Keratinocyte (primary cell): ENCODE results near the gene HIGD1C. TPM values are rescaled to one million over a fixed set of nuclear protein-coding genes. Genes with fewer than 3 reads are reported as not detected.

Experiments
- DNase-seq: peaks from one replicate; pipeline ENCODE4 v3.0.0-alpha.2; 2011; ENCODE audit warnings: low read depth, missing footprints, low spot score
- FAIRE-seq: peaks from 2 replicates; lab custom pipeline; 2011; peaks lifted over from hg19 to GRCh38; lab: Jason Lieb, UNC
- H2AFZ ChIP-seq: 2 replicates; pipeline ENCODE4 v1.6.0; 2012; ENCODE audit warnings: low read length, control low read depth, inconsistent platforms; ENCODE audit not compliant: control insufficient read depth
- H3K27ac ChIP-seq: 2 replicates; pipeline ENCODE4 v1.5.1; 2011; ENCODE audit warnings: low read length; ENCODE audit not compliant: control insufficient read depth, insufficient read depth
- H3K27me3 ChIP-seq: 3 replicates; pipeline ENCODE4 v1.6.0; 2011; ENCODE audit warnings: low read length; ENCODE audit not compliant: control insufficient read depth, insufficient read depth; ENCODE audit errors: extremely low read depth
- H3K36me3 ChIP-seq, 2 experiments: 2 replicates in 1 of 2; 3 replicates in 1 of 2; pipeline ENCODE4 v1.5.1; 2011; ENCODE audit warnings: low read length in 2 of 2, mild to moderate bottlenecking in 1 of 2; ENCODE audit not compliant: control insufficient read depth in 2 of 2, insufficient read depth in 2 of 2; ENCODE audit errors: extremely low read depth in 1 of 2
- H3K4me1 ChIP-seq: 3 replicates; pipeline ENCODE4 v1.5.1; 2011; ENCODE audit warnings: low read length; ENCODE audit not compliant: control insufficient read depth, insufficient read depth; ENCODE audit errors: extremely low read depth
- H3K4me2 ChIP-seq: 3 replicates; pipeline ENCODE4 v1.6.0; 2011; ENCODE audit warnings: low read depth, low read length; ENCODE audit not compliant: control insufficient read depth, insufficient read depth; ENCODE audit errors: extremely low read depth
- H3K4me3 ChIP-seq, 3 experiments: fragments of 200-600 bp in 1 of 3; sonication (generic) in 1 of 3; 2 replicates in 2 of 3; 3 replicates in 1 of 3; pipeline ENCODE4 v1.5.1; 2011 to 2016; ENCODE audit warnings: low read length in 3 of 3, mild to moderate bottlenecking in 3 of 3, control low read depth in 2 of 3, inconsistent platforms in 1 of 3, low read depth in 1 of 3, mixed read lengths in 1 of 3, mixed run types in 1 of 3, moderate library complexity in 1 of 3; ENCODE audit not compliant: control insufficient read depth in 2 of 3, insufficient read depth in 2 of 3; ENCODE audit errors: extremely low read depth in 1 of 3
- H3K79me2 ChIP-seq: 2 replicates; pipeline ENCODE4 v1.6.0; 2012; ENCODE audit warnings: low read length; ENCODE audit not compliant: control insufficient read depth, insufficient read depth
- H3K9ac ChIP-seq: 3 replicates; pipeline ENCODE4 v1.6.0; 2011; ENCODE audit warnings: low read length; ENCODE audit not compliant: control insufficient read depth, insufficient read depth; ENCODE audit errors: extremely low read depth
- H3K9me1 ChIP-seq: 3 replicates; pipeline ENCODE4 v1.6.0; 2011; ENCODE audit warnings: low read length; ENCODE audit not compliant: control insufficient read depth, insufficient read depth; ENCODE audit errors: extremely low read depth
- H3K9me3 ChIP-seq: 2 replicates; pipeline ENCODE4 v1.5.1; 2012; ENCODE audit warnings: low read depth, low read length; ENCODE audit not compliant: control insufficient read depth
- H4K20me1 ChIP-seq: 3 replicates; pipeline ENCODE4 v1.6.0; 2011; ENCODE audit warnings: low read length; ENCODE audit not compliant: control insufficient read depth, insufficient read depth; ENCODE audit errors: extremely low read depth
- EZH2 ChIP-seq: IDR thresholded peaks from one replicate; pipeline ENCODE4 v1.6.1; 2012; ENCODE audit warnings: inconsistent platforms, mild to moderate bottlenecking, low read length, moderate library complexity
- dilution Hi-C: fragments of 300-500 bp; cut with MboI; formaldehyde crosslinking; loops from one replicate; pipeline ENCODE4 v1.7.0; 2020; ENCODE audit warnings: low sequenced_read_pairs; ENCODE audit not compliant: extremely low pct_ligation_motif_present
- polyA plus RNA-seq, 5 experiments: library from polyadenylated mRNA; depleted of rRNA in 3 of 5; stranded (reverse) in 3 of 5; stranded (forward) in 1 of 5; unstranded in 1 of 5; fragments of >200 nt; gene quantifications; 1 replicate in 1 of 5; 2 replicates in 3 of 5; 3 replicates in 1 of 5; pipeline versions ENCODE4 v1.2.1 to v1.2.3, GENCODE V29; 2011 to 2012; ENCODE audit warnings: missing spikeins in 2 of 5, low read depth in 1 of 5, low replicate concordance in 1 of 5
- TF ChIP-seq, protein P1 (sequence below), 3 experiments: IDR thresholded peaks in 1 of 3; conservative IDR thresholded peaks in 1 of 3; optimal IDR thresholded peaks in 1 of 3; 2 replicates in 2 of 3; 3 replicates in 1 of 3; pipeline versions ENCODE3 to v1.5.1; 2011; ENCODE audit warnings: low read length in 3 of 3, mild to moderate bottlenecking in 3 of 3, moderate library complexity in 2 of 3, control low read depth in 1 of 3, inconsistent platforms in 1 of 3; ENCODE audit not compliant: insufficient read depth in 2 of 3; ENCODE audit errors: extremely low read depth in 1 of 3

Gene HIGD1C
- polyA plus RNA-seq, 1 donor (not counting 4 experiments of a cell fraction or from before 2014, with no cell fraction given): not detected

- dilution Hi-C loops: no loop called here
- FAIRE-seq (no peak), DNase-seq (no peak)
- H3K27ac ChIP-seq: peak overlapping the region; percentile 18
- no peaks in the 10 kb centered on the region for H3K79me2 ChIP-seq
- peak overlapping the region; percentile 86 for H2AFZ ChIP-seq
- H3K4me3 ChIP-seq: peak overlapping the region in 1 of 3 experiments; percentile 19
- no peaks in the 10 kb centered on the region for H3K36me3 ChIP-seq
- no peaks in the 10 kb centered on the region for H3K9me3 ChIP-seq
- TF ChIP-seq, protein P1, sequence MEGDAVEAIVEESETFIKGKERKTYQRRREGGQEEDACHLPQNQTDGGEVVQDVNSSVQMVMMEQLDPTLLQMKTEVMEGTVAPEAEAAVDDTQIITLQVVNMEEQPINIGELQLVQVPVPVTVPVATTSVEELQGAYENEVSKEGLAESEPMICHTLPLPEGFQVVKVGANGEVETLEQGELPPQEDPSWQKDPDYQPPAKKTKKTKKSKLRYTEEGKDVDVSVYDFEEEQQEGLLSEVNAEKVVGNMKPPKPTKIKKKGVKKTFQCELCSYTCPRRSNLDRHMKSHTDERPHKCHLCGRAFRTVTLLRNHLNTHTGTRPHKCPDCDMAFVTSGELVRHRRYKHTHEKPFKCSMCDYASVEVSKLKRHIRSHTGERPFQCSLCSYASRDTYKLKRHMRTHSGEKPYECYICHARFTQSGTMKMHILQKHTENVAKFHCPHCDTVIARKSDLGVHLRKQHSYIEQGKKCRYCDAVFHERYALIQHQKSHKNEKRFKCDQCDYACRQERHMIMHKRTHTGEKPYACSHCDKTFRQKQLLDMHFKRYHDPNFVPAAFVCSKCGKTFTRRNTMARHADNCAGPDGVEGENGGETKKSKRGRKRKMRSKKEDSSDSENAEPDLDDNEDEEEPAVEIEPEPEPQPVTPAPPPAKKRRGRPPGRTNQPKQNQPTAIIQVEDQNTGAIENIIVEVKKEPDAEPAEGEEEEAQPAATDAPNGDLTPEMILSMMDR (optimal IDR thresholded peaks at IDR 0.05 in 1 of 3, IDR thresholded peaks at IDR 0.05 in 1 of 3, conservative IDR thresholded peaks at IDR 0.05 in 1 of 3; ENCODE audit: extremely low read depth in 1 of 3, insufficient read depth in 2 of 3, low read length in 3 of 3): no peak
- TF ChIP-seq EZH2: no peak
- no peak overlapping the region for H3K9ac ChIP-seq
- H3K4me2 ChIP-seq: peak overlapping the region; percentile 66
- peaks cover 3% of the 10 kb centered on the region for H3K9me1 ChIP-seq
- no peaks in the 10 kb centered on the region for H3K27me3 ChIP-seq
- no peaks in the 10 kb centered on the region for H4K20me1 ChIP-seq
- peaks cover 45% of the 10 kb centered on the region for H3K4me1 ChIP-seq
These were observed 24.5 kb upstream of the HIGD1C start for GRCh38 chr12:50927766-50928224.

- Histone ChIP-seq H2AFZ (peak overlapping the region; percentile 86), H3K9me3 (no peaks in the 10 kb centered on the region), H3K27me3 (no peaks in the 10 kb centered on the region), H4K20me1 (no peaks in the 10 kb centered on the region), H3K4me3 (peak overlapping the region in 1 of 3 experiments; percentile 19), H3K4me1 (peaks cover 43% of the 10 kb centered on the region), H3K36me3 (no peaks in the 10 kb centered on the region), H3K9ac (no peak overlapping the region), H3K9me1 (peaks cover 3% of the 10 kb centered on the region), H3K4me2 (peak overlapping the region; percentile 66), H3K79me2 (no peaks in the 10 kb centered on the region), H3K27ac (peak overlapping the region; percentile 18)
- DNase-seq: no peak
- FAIRE-seq: peak; percentile 57
- dilution Hi-C loops: no loop called here
- TF ChIP-seq, protein P1 (optimal IDR thresholded peaks at IDR 0.05 in 1 of 3, IDR thresholded peaks at IDR 0.05 in 1 of 3, conservative IDR thresholded peaks at IDR 0.05 in 1 of 3; ENCODE audit: extremely low read depth in 1 of 3, insufficient read depth in 2 of 3, low read length in 3 of 3): no peak
- no peak for TF ChIP-seq EZH2
These were observed 24.0 kb upstream of the HIGD1C start for GRCh38 chr12:50928392-50928791.
